Measurements from ENCODE around the gene BASP1.

Gene BASP1

GRCh38 chr5:17216176-17216973, 1.1 kb upstream of the BASP1 start:
- TF ChIP-seq CTCF (IDR thresholded peaks at IDR 0.05), result peak; percentile 89
- peak overlapping the region; percentile 92 for H3K27ac ChIP-seq

GRCh38 chr5:17216974-17217492, 398 bp upstream of the BASP1 start:
- Histone ChIP-seq H3K27ac (peak overlapping the region; percentile 92), H3K36me3 (peaks cover 24% of the 10 kb centered on the region), H3K9me3 (no peaks in the 10 kb centered on the region), H3K4me3 (ENCODE audit: low read depth in 1 of 2, low read length in 1 of 2) (peak overlapping the region; percentile 75 to 85), H3K4me1 (ENCODE audit: control insufficient read depth in 1 of 2, insufficient read depth in 1 of 2, low read depth in 1 of 2, low read length in 1 of 2) (peaks cover 69 to 79% of the 10 kb centered on the region in 2 experiments), H3K27me3 (no peaks in the 10 kb centered on the region)
- no peak for TF ChIP-seq CTCF (IDR thresholded peaks at IDR 0.05)

More at GRCh38 chr5:17216176-17216973, 1.1 kb upstream of the BASP1 start:
- H3K9me3 ChIP-seq, result no peaks in the 10 kb centered on the region
- H3K4me3 ChIP-seq (ENCODE audit: low read depth in 1 of 2, low read length in 1 of 2), result peak overlapping the region; percentile 75 to 85
- H3K36me3 ChIP-seq, result peaks cover 24% of the 10 kb centered on the region
- H3K27me3 ChIP-seq, result no peaks in the 10 kb centered on the region
- H3K4me1 ChIP-seq (ENCODE audit: control insufficient read depth in 1 of 2, insufficient read depth in 1 of 2, low read depth in 1 of 2, low read length in 1 of 2), result peaks cover 64 to 78% of the 10 kb centered on the region in 2 experiments

GRCh38 chr5:17218353-17219005, 1.0 kb downstream of the BASP1 start:
- Histone ChIP-seq H3K27ac (peak overlapping the region; percentile 92), H3K4me3 (ENCODE audit: low read depth in 1 of 2, low read length in 1 of 2) (peak overlapping the region; percentile 85 to 98), H3K36me3 (peaks cover 33% of the 10 kb centered on the region), H3K4me1 (ENCODE audit: control insufficient read depth in 1 of 2, insufficient read depth in 1 of 2, low read depth in 1 of 2, low read length in 1 of 2) (peaks cover 73 to 79% of the 10 kb centered on the region in 2 experiments), H3K9me3 (no peaks in the 10 kb centered on the region), H3K27me3 (no peaks in the 10 kb centered on the region)
- TF ChIP-seq CTCF (IDR thresholded peaks at IDR 0.05), result peak; percentile 2

- Histone ChIP-seq H3K27me3 (no peaks in the 10 kb centered on the region), H3K9me3 (no peaks in the 10 kb centered on the region), H3K4me3 (ENCODE audit: low read depth in 1 of 2, low read length in 1 of 2) (peak overlapping the region; percentile 85 to 98), H3K27ac (peak overlapping the region; percentile 92), H3K36me3 (peaks cover 33% of the 10 kb centered on the region), H3K4me1 (ENCODE audit: control insufficient read depth in 1 of 2, insufficient read depth in 1 of 2, low read depth in 1 of 2, low read length in 1 of 2) (peaks cover 73 to 79% of the 10 kb centered on the region in 2 experiments)
- TF ChIP-seq CTCF (IDR thresholded peaks at IDR 0.05), result peak; percentile 4
Measured at GRCh38 chr5:17219006-17219422, 1.6 kb downstream of the BASP1 start.

- Histone ChIP-seq H3K4me3 (ENCODE audit: low read depth in 1 of 2, low read length in 1 of 2) (peak overlapping the region; percentile 85 to 98), H3K36me3 (peaks cover 33% of the 10 kb centered on the region), H3K27ac (peak overlapping the region; percentile 92), H3K4me1 (ENCODE audit: control insufficient read depth in 1 of 2, insufficient read depth in 1 of 2, low read depth in 1 of 2, low read length in 1 of 2) (peaks cover 73 to 79% of the 10 kb centered on the region in 2 experiments), H3K27me3 (no peaks in the 10 kb centered on the region), H3K9me3 (no peaks in the 10 kb centered on the region)
- TF ChIP-seq CTCF (IDR thresholded peaks at IDR 0.05), result no peak
Measured at GRCh38 chr5:17219469-17219868, 2.0 kb downstream of the BASP1 start.
